Common myeloid progenitor, CD34-positive (primary cell): ENCODE results near the gene ZNF280A.

ENCODE experiments used
- CTCF ChIA-PET: fragments of 350-600 bp; sonication (Branson Sonifier 250); formaldehyde crosslinking; loops from one replicate; lab custom pipeline; 2021; ENCODE audit warnings: antibody characterized with exemption; lab: Charles Lee
- POLR2A ChIA-PET: fragments of 350-600 bp; sonication (Branson Sonifier 250); formaldehyde crosslinking; loops from one replicate; lab custom pipeline; 2021; ENCODE audit warnings: antibody characterized with exemption; lab: Charles Lee
- DNase-seq, 3 donors: peaks; one replicate each; pipeline versions ENCODE4 v3.0.0 to v3.0.0-alpha.2; 2013
- H3K27ac ChIP-seq, 2 experiments: 1 replicate in 1 of 2; 2 replicates in 1 of 2; pipeline ENCODE4 v1.7.0; 2013; ENCODE audit warnings: inconsistent platforms in 2 of 2, low read length in 2 of 2, mild to moderate bottlenecking in 2 of 2, low read depth in 1 of 2, moderate library complexity in 1 of 2; ENCODE audit not compliant: severe bottlenecking in 2 of 2, insufficient read depth in 1 of 2, poor library complexity in 1 of 2
- H3K27me3 ChIP-seq, 5 experiments: replicated peaks in 2 of 5; 1 replicate in 3 of 5; 2 replicates in 2 of 5; pipeline versions ENCODE4 v1.6.1 to v1.7.0; 2013; ENCODE audit warnings: low read length in 4 of 5, mild to moderate bottlenecking in 2 of 5, moderate library complexity in 2 of 5, inconsistent platforms in 1 of 5; ENCODE audit not compliant: insufficient read depth in 5 of 5, control insufficient read depth in 4 of 5
- H3K36me3 ChIP-seq, 4 experiments: 1 replicate in 2 of 4; 2 replicates in 2 of 4; pipeline versions ENCODE4 v1.6.1 to v1.7.0; 2013; ENCODE audit warnings: low read length in 3 of 4, control low read depth in 1 of 4, mild to moderate bottlenecking in 1 of 4; ENCODE audit not compliant: control insufficient read depth in 4 of 4, insufficient read depth in 4 of 4
- H3K4me1 ChIP-seq, 4 experiments: 1 replicate in 3 of 4; 2 replicates in 1 of 4; pipeline versions ENCODE4 v1.6.1 to v1.7.1; 2013; ENCODE audit warnings: low read length in 3 of 4, mild to moderate bottlenecking in 3 of 4, control low read depth in 1 of 4, inconsistent platforms in 1 of 4, moderate library complexity in 1 of 4; ENCODE audit not compliant: control insufficient read depth in 4 of 4, insufficient read depth in 4 of 4; ENCODE audit errors: control extremely low read depth in 1 of 4
- H3K4me3 ChIP-seq, 7 experiments: 1 replicate in 4 of 7; 2 replicates in 3 of 7; pipeline versions ENCODE4 v1.5.1 to v1.7.0; 2013; ENCODE audit warnings: mild to moderate bottlenecking in 7 of 7, low read length in 6 of 7, moderate library complexity in 6 of 7, inconsistent platforms in 2 of 7, low read depth in 2 of 7, control low read depth in 1 of 7; ENCODE audit not compliant: insufficient read depth in 4 of 7, control insufficient read depth in 1 of 7; ENCODE audit errors: extremely low read depth in 1 of 7
- H3K9me3 ChIP-seq, 5 experiments: 1 replicate in 4 of 5; 2 replicates in 1 of 5; pipeline versions ENCODE4 v1.6.1 to v1.7.1; 2013; ENCODE audit warnings: low read length in 4 of 5, mild to moderate bottlenecking in 2 of 5, inconsistent platforms in 1 of 5, low read depth in 1 of 5, moderate library complexity in 1 of 5; ENCODE audit not compliant: control insufficient read depth in 4 of 5, insufficient read depth in 2 of 5; ENCODE audit errors: control extremely low read depth in 1 of 5
- WGBS: methylation state at CpG from one replicate; pipeline ENCODE4 v1.1.5; 2013; ENCODE audit not compliant: insufficient coverage; 5-methylcytosine and 5-hydroxymethylcytosine counted together

The ZNF280A gene

GRCh38 chr22:22552630-22553029 lies 32.6 kb upstream of the ZNF280A start:
- POLR2A ChIA-PET: no interaction called here
- Histone ChIP-seq H3K27me3 (no peaks in the 10 kb centered on the region), H3K36me3 (no peaks in the 10 kb centered on the region), H3K27ac (no peak overlapping the region), H3K4me1 (peaks cover 0 to 8% (median 6%) of the 10 kb centered on the region in 4 experiments), H3K4me3 (no peak overlapping the region), H3K9me3 (no peaks in the 10 kb centered on the region)
- WGBS: 86% methylated on average over 4 of the region's 4 CpGs
- DNase-seq: peak; percentile 40 to 64 (median 58)
- CTCF ChIA-PET: interaction anchor here (0.7 to 2.3 kb wide), 3 partner anchors 25 to 120 kb away, joined by 3 to 12 read pairs (median 5); no protein-coding TSS in a partner anchor

DNA sequence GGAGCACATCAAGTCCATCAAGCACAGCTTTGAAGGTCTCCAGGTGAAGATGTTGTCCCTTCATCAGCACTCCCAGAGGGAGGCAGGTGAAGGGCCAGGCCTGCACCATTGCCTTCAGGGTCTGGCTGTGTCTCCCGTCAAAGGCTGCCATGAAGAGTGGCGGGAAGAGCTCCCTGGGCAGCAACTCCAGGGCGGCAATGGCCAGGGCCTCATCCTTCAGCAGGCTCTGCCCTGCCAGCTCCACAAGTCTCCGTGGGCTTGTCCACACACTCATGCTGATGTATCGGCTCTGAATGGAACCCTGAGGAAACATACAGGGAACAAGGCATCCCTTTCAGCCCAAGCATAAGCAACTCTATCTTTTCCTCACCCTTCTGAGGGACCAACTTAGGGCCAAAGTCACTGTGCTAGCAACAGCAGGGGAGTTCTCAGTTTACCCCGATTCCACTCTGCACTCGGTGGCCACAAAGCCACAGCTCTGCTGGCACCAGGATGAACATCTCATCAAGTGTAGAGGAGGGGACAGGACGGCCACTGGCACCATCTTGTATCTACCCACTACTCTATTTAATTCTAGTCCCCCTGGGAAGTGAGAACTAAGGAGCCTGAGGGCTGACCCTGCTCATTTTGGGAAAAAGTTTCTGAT lies 30.8 kb upstream of the ZNF280A start:
- Histone ChIP-seq H3K27me3 (no peaks in the 10 kb centered on the region), H3K27ac (no peak overlapping the region), H3K4me1 (peaks cover 0 to 22% (median 21%) of the 10 kb centered on the region in 4 experiments), H3K4me3 (no peak overlapping the region), H3K9me3 (no peaks in the 10 kb centered on the region), H3K36me3 (no peaks in the 10 kb centered on the region)
- DNase-seq: no peak
- WGBS: 95% methylated on average over 6 of the region's 8 CpGs
- ChIA-PET CTCF (interaction anchor here (0.7 to 2.3 kb wide), 6 partner anchors 47 to 129 kb away, joined by 3 to 12 read pairs (median 3); no protein-coding TSS in a partner anchor), POLR2A (interaction anchor here (0.6 kb wide), 1 partner anchor 76 kb away, joined by 3 read pairs; no protein-coding TSS in a partner anchor)

- 100% methylated on average over 1 of the region's 1 CpG for WGBS
- no peak overlapping the region for H3K27ac ChIP-seq
- peaks cover 0 to 24% (median 22%) of the 10 kb centered on the region in 4 experiments for H3K4me1 ChIP-seq
- no peaks in the 10 kb centered on the region for H3K9me3 ChIP-seq
- no peaks in the 10 kb centered on the region for H3K27me3 ChIP-seq
- no peak overlapping the region for H3K4me3 ChIP-seq
- no peak for DNase-seq
- POLR2A ChIA-PET: no interaction called here
- CTCF ChIA-PET: interaction anchor here (0.6 to 1.5 kb wide), 3 partner anchors 10 to 116 kb away, joined by 3 to 4 read pairs (median 4); no protein-coding TSS in a partner anchor
- no peaks in the 10 kb centered on the region for H3K36me3 ChIP-seq
Observed at GRCh38 chr22:22548910-22549309, 28.8 kb upstream of the ZNF280A start.

- Histone ChIP-seq H3K4me1 (peaks cover 0 to 24% (median 22%) of the 10 kb centered on the region in 4 experiments), H3K4me3 (no peak overlapping the region), H3K27me3 (no peaks in the 10 kb centered on the region), H3K36me3 (no peaks in the 10 kb centered on the region), H3K27ac (no peak overlapping the region), H3K9me3 (no peaks in the 10 kb centered on the region)
- CTCF ChIA-PET: interaction anchor here (0.9 to 1.5 kb wide), 2 partner anchors 9 to 13 kb away, joined by 3 to 4 read pairs; no protein-coding TSS in a partner anchor
- DNase-seq: no peak
- WGBS: 87% methylated on average over 9 of the region's 9 CpGs
- POLR2A ChIA-PET: no interaction called here
Observed at GRCh38 chr22:22548317-22548716, 28.2 kb upstream of the ZNF280A start.

DNA sequence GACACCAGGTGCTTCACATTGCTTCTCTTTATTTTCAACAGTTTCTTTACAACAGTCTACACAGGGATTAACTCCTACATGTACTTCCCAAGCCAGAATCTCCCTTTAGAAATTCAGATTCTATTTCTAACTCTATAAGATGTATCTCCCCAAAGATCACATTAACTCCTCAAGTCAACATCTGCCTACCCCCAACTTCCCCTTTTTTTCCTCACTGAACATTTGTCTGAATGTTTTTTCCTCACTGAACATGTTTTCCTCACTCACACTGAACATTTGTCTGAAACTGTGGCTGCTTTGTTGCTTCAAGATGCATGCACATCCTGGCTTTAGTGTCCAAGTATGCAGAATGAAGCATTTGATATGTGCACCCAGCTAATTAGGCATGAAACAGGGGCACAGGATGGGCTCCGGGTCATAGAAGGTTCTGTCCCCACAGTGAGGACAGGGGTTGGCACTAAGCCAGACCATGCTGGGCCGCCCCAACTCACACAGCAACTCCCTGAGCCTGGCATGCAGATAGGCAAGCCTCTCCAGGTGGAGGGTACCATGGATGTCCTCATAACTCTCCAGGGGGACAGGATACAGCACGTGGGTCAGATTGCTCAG lies 27.7 kb upstream of the ZNF280A start:
- no peaks in the 10 kb centered on the region for H3K36me3 ChIP-seq
- CTCF ChIA-PET: interaction anchor here (0.9 kb wide), 1 partner anchor 12 kb away, joined by 3 read pairs; no protein-coding TSS in a partner anchor
- no peaks in the 10 kb centered on the region for H3K9me3 ChIP-seq
- H3K4me1 ChIP-seq: peaks cover 0 to 24% (median 22%) of the 10 kb centered on the region in 4 experiments
- peak overlapping the region in 1 of 2 experiments; percentile 50 for H3K27ac ChIP-seq
- POLR2A ChIA-PET: no interaction called here
- peak; percentile 16 to 68 (median 52) for DNase-seq
- WGBS: 33% methylated on average over 3 of the region's 3 CpGs
- no peaks in the 10 kb centered on the region for H3K27me3 ChIP-seq
- H3K4me3 ChIP-seq: no peak overlapping the region

DNA sequence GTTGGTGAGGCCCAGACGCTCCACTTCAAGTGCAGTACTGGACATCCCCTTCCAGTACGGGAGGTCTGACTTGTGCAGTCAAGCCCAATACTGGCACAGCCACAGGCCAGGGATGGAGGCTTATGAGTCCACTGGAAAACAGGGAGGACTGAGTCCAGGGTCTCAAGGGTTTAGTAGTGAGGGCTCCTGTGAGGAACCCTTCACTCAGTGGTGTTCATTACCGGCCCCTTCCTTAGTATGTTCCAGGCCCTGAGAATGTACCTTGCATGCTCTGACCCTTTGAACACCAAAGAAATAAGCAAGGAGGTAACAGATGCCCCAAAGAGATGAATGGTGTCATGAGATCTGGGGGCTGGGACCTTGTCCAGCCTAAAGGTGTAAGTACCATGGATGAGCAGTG lies 27.2 kb upstream of the ZNF280A start:
- Histone ChIP-seq H3K27ac (peak overlapping the region in 1 of 2 experiments; percentile 50), H3K4me1 (peaks cover 0 to 24% (median 22%) of the 10 kb centered on the region in 4 experiments), H3K4me3 (no peak overlapping the region), H3K36me3 (no peaks in the 10 kb centered on the region), H3K9me3 (no peaks in the 10 kb centered on the region), H3K27me3 (no peaks in the 10 kb centered on the region)
- no peak for DNase-seq
- 80% methylated on average over 1 of the region's 3 CpGs for WGBS
- ChIA-PET POLR2A (no interaction called here), CTCF (interaction anchor here (2.5 kb wide), 1 partner anchor 12 kb away, joined by 10 read pairs; the partner anchor contains the start of gene PRAME)
